ENCODE results near the gene NKG7. TPM values are rescaled to one million over a fixed set of nuclear protein-coding genes. Genes with fewer than 3 reads are reported as not detected.

NKG7 gene
- total RNA-seq, 2 experiments from 2014 or later, result 6.2 to 7.2 TPM

GRCh38 chr19:51324167-51324481 lies 48.3 kb downstream of the NKG7 start:
- no peak overlapping the region for H3K27ac Mint-ChIP-seq
- H3K36me3 ChIP-seq (ENCODE audit: insufficient read depth, low read length), result no peaks in the 10 kb centered on the region
- H3K9me3 ChIP-seq (ENCODE audit: control insufficient read depth in 1 of 2, insufficient read depth in 1 of 2, low read length in 2 of 2), result peaks cover 0 to 24% of the 10 kb centered on the region in 2 experiments
- H3K27ac ChIP-seq (ENCODE audit: low read depth in 1 of 2, low read length in 2 of 2), result no peak overlapping the region
- no peak for ATAC-seq (ENCODE audit: poor library complexity)
- H3K9me3 Mint-ChIP-seq, result no peaks in the 10 kb centered on the region
- peaks cover 81% of the 10 kb centered on the region for H3K27me3 Mint-ChIP-seq
- CTCF ChIA-PET, result no interaction called here
- H3K4me3 Mint-ChIP-seq, result no peak overlapping the region
- DNase-seq, result no peak
- intact Hi-C loops (cut with DNase I, micrococcal nuclease), result no loop called here
- POLR2A ChIA-PET, result no interaction called here
- TF ChIP-seq CTCF (IDR thresholded peaks at IDR 0.05), result no peak
- peaks cover 33 to 41% of the 10 kb centered on the region in 2 experiments for H3K27me3 ChIP-seq (ENCODE audit: control insufficient read depth in 1 of 2, insufficient read depth in 2 of 2, low read length in 2 of 2)
- H3K36me3 Mint-ChIP-seq (ENCODE audit: low read depth), result no peaks in the 10 kb centered on the region
- no peak overlapping the region for H3K4me3 ChIP-seq (ENCODE audit: low read length)
- H3K4me1 ChIP-seq (ENCODE audit: insufficient read depth, low read length), result peaks cover 13% of the 10 kb centered on the region
- H3K4me1 Mint-ChIP-seq (ENCODE audit: low read depth), result no peaks in the 10 kb centered on the region

- peaks cover 0 to 23% of the 10 kb centered on the region in 2 experiments for H3K9me3 ChIP-seq (ENCODE audit: control insufficient read depth in 1 of 2, insufficient read depth in 1 of 2, low read length in 2 of 2)
- H3K36me3 Mint-ChIP-seq (ENCODE audit: low read depth), result no peaks in the 10 kb centered on the region
- no peak overlapping the region for H3K27ac ChIP-seq (ENCODE audit: low read depth in 1 of 2, low read length in 2 of 2)
- H3K27me3 Mint-ChIP-seq, result peaks cover 83% of the 10 kb centered on the region
- DNase-seq (no peak), ATAC-seq (ENCODE audit: poor library complexity) (no peak)
- H3K4me3 ChIP-seq (ENCODE audit: low read length), result no peak overlapping the region
- H3K9me3 Mint-ChIP-seq, result no peaks in the 10 kb centered on the region
- ChIA-PET POLR2A (no interaction called here), CTCF (no interaction called here)
- H3K27ac Mint-ChIP-seq, result no peak overlapping the region
- intact Hi-C loops (cut with DNase I, micrococcal nuclease), result no loop called here
- no peaks in the 10 kb centered on the region for H3K4me1 Mint-ChIP-seq (ENCODE audit: low read depth)
- peaks cover 13% of the 10 kb centered on the region for H3K4me1 ChIP-seq (ENCODE audit: insufficient read depth, low read length)
- no peak for TF ChIP-seq CTCF (IDR thresholded peaks at IDR 0.05)
- peaks cover 30 to 36% of the 10 kb centered on the region in 2 experiments for H3K27me3 ChIP-seq (ENCODE audit: control insufficient read depth in 1 of 2, insufficient read depth in 2 of 2, low read length in 2 of 2)
- H3K36me3 ChIP-seq (ENCODE audit: insufficient read depth, low read length), result no peaks in the 10 kb centered on the region
- H3K4me3 Mint-ChIP-seq, result no peak overlapping the region
Measured at GRCh38 chr19:51323481-51324166, 48.8 kb downstream of the NKG7 start.

GRCh38 chr19:51321799-51322198 lies 50.7 kb downstream of the NKG7 start:
- Mint-ChIP-seq H3K27ac (no peak overlapping the region), H3K4me1 (ENCODE audit: low read depth) (no peaks in the 10 kb centered on the region), H3K4me3 (no peak overlapping the region), H3K27me3 (peaks cover 74% of the 10 kb centered on the region), H3K36me3 (ENCODE audit: low read depth) (no peaks in the 10 kb centered on the region), H3K9me3 (no peaks in the 10 kb centered on the region)
- intact Hi-C loops (cut with DNase I, micrococcal nuclease), result no loop called here
- Histone ChIP-seq H3K4me1 (ENCODE audit: insufficient read depth, low read length) (no peaks in the 10 kb centered on the region), H3K27me3 (ENCODE audit: control insufficient read depth in 1 of 2, insufficient read depth in 2 of 2, low read length in 2 of 2) (peaks cover 18 to 24% of the 10 kb centered on the region in 2 experiments), H3K4me3 (ENCODE audit: low read length) (no peak overlapping the region), H3K36me3 (ENCODE audit: insufficient read depth, low read length) (no peaks in the 10 kb centered on the region), H3K27ac (ENCODE audit: low read depth in 1 of 2, low read length in 2 of 2) (no peak overlapping the region), H3K9me3 (ENCODE audit: control insufficient read depth in 1 of 2, insufficient read depth in 1 of 2, low read length in 2 of 2) (peaks cover 0 to 7% of the 10 kb centered on the region in 2 experiments)
- ChIA-PET POLR2A (no interaction called here), CTCF (no interaction called here)
- ATAC-seq (ENCODE audit: poor library complexity) (no peak), DNase-seq (no peak)
- TF ChIP-seq CTCF (IDR thresholded peaks at IDR 0.05), result no peak

Other genes starting within 250 kb of the NKG7 start
- under 1 TPM; 0.36 to 0.59 TPM for gene SIGLEC9, start 247.7 kb downstream of the NKG7 start, total RNA-seq
- gene SIGLEC7, start 230.4 kb downstream of the NKG7 start, total RNA-seq, result under 1 TPM in 1 of 2 experiments, not detected in 1; 0.20 TPM
- 1 to 10 TPM in 1 of 2 experiments, under 1 TPM in 1; 0.60 to 1.7 TPM for gene CD33, start 147.6 kb downstream of the NKG7 start, total RNA-seq
- gene SIGLECL1, start 121.6 kb downstream of the NKG7 start, total RNA-seq, result not detected
- not detected for gene IGLON5, start 61.0 kb downstream of the NKG7 start, total RNA-seq
- under 1 TPM; 0.11 to 0.14 TPM for gene VSIG10L, start 30.5 kb downstream of the NKG7 start, total RNA-seq
- 10 to 100 TPM; 29.7 to 30.1 TPM for gene ETFB, start 6.3 kb downstream of the NKG7 start, total RNA-seq
- under 1 TPM; 0.60 to 0.84 TPM for gene CLDND2, start 3.7 kb downstream of the NKG7 start, total RNA-seq
- gene LIM2, start 15.3 kb upstream of the NKG7 start, total RNA-seq, result not detected
- not detected for gene C19orf84, start 17.9 kb upstream of the NKG7 start, total RNA-seq
- under 1 TPM; 0.39 to 0.58 TPM for gene SIGLEC10, start 45.0 kb upstream of the NKG7 start, total RNA-seq
- not detected for gene SIGLEC8, start 85.8 kb upstream of the NKG7 start, total RNA-seq
- not detected for gene CEACAM18, start 105.9 kb upstream of the NKG7 start, total RNA-seq
- not detected for gene SIGLEC12, start 129.1 kb upstream of the NKG7 start, total RNA-seq
- gene SIGLEC6, start 159.0 kb upstream of the NKG7 start, total RNA-seq, result under 1 TPM; 0.14 to 0.36 TPM
- 1 to 10 TPM; 1.1 to 1.9 TPM for gene ZNF175, start 198.6 kb upstream of the NKG7 start, total RNA-seq